DLD1 (cell line): Measurements from ENCODE around the gene DHODH.
"Not testable (repeated sequence)": the region's sequence is repeated elsewhere in the genome, so short reads cannot be mapped to it uniquely, and the experiment has no call there.

Source experiments
- in situ Hi-C: cut with HindIII; loops from 2 replicates; pipeline ENCODE4 v1.10.0; 2017; ENCODE audit warnings: low sequenced_read_pairs

DHODH gene

GRCh38 chr16:72050769-72051464 is 42.4 kb downstream of the DHODH start:
- in situ Hi-C loops = no loop called here

- in situ Hi-C loops = no loop called here
Measured at GRCh38 chr16:72051818-72052217, 43.3 kb downstream of the DHODH start.

DNA sequence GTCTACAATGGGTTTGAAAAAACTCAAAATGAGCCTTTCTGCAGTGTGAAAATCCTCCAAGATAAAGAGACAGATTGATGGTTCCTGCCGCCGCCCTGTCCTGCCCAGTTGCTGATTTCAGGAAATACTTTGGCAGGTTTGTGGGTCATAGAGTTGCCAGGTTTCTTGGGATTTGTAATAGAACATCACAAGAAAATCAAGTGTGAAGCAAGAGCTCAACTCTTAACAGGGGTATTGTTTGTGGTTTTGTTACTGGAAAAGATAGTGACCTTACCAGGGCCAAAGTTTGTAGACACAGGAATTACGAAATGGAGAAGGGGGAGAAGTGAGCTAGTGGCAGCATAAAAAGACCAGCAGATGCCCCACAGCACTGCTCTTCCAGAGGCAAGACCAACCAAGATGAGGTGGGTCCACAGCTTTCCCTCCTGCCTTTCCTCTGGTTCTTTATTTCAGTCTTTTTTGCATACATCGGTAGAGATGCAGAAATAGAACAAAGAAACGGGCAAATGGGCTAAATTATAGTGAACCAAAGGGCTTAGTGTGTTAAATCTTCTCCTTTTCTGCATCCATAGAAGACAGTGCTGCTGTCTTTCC is 45.8 kb downstream of the DHODH start, which contains the start of gene HP:
TSS of gene HP (plus strand) at position 252 of the 594 bp plus-strand sequence. CDS start at position 400, 148 bp downstream.
- in situ Hi-C loops = not testable (repeated sequence)

DNA sequence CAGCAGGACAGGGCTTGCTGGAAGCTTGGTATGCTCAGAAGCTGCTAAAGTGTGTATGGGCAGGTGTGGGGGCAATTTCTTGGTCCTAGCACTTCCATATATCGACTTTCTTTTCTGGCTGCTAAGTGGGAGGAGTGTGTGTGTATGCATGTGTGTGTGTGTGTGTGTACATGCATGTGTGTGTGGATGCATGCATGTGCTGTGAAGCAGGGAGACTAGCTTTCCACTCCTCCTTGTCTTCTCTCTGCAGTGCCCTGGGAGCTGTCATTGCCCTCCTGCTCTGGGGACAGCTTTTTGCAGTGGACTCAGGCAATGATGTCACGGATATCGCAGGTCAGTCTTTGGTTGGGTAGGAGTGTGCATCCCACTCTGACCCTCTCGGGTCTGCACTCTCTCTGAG is 47.4 kb downstream of the DHODH start:
- in situ Hi-C loops = no loop called here

DNA sequence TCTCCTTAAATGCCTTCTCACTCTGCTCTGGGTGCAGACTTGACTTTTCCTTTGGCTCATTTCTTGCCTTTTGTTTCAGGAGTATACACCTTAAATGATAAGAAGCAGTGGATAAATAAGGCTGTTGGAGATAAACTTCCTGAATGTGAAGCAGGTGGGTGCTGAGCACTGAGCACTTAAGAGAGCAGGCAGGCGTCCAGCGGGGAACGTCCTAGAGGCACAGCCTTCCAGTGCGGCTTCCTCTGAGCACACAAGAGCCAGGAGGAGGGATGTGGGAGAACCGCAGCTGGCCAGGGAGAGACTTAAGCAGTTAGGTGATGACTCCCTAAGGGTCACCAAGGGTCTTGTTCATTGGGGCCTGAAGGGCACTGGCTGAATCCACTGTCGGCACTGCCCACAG is 48.8 kb downstream of the DHODH start:
- in situ Hi-C loops = not testable (repeated sequence)

DNA sequence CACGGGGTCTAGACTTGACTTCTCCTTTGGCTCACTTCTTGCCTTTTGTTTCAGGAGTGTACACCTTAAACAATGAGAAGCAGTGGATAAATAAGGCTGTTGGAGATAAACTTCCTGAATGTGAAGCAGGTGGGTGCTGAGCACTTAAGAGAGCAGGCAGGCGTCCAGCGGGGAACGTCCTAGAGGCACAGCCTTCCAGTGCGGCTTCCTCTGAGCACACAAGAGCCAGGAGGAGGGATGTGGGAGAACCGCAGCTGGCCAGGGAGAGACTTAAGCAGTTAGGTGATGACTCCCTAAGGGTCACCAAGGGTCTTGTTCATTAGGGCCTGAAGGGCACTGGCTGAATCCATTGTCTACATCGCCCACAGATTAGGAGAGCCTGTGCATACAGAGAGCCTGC is 50.5 kb downstream of the DHODH start:
- in situ Hi-C loops = not testable (repeated sequence)

DNA sequence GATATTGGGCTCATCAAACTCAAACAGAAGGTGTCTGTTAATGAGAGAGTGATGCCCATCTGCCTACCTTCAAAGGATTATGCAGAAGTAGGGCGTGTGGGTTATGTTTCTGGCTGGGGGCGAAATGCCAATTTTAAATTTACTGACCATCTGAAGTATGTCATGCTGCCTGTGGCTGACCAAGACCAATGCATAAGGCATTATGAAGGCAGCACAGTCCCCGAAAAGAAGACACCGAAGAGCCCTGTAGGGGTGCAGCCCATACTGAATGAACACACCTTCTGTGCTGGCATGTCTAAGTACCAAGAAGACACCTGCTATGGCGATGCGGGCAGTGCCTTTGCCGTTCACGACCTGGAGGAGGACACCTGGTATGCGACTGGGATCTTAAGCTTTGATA is 51.9 kb downstream of the DHODH start:
- in situ Hi-C loops = no loop called here

- in situ Hi-C loops = no loop called here
Measured at GRCh38 chr16:72061564-72061963, 53.0 kb downstream of the DHODH start.

GRCh38 chr16:72064361-72064894 is 55.9 kb downstream of the DHODH start:
- in situ Hi-C loops = no loop called here

DNA sequence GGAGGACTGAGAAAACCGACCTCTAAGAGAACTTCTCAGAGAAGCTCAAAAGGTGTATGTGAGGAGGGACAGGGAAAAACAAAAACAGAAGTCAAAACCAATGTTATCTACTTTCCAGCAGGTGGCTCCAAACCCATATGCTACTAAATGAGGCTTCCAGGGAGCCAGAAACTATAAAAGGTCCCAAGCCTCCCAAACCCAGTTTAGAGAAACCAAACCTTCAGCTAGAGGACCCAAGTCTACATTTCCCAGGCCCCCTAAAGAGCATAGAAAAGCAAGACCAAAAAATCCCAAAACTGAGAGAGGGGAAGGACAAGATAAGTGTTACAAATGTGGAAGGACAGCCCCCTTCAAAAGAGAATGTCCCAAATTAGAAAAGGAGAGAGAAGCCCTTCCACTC is 58.2 kb downstream of the DHODH start:
- in situ Hi-C loops = no loop called here

DNA sequence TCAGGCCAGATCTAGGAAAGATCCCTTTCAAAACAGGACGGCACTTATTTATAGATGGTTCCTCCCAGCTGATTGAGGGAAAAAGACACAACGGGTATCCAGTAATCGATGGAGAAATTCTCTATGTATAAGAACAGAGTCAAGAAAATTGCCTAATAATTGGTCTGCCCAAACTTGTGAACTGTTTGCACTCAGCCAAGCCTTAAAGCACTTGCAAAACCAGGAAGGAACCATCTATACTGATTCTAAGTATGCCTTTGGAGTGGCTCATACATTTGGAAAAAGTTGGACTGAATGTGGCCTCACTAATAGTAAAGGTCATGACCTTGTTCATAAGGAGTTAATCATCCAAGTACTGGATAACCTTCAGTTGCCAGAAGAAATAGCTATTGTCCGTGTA is 60.4 kb downstream of the DHODH start:
- in situ Hi-C loops = no loop called here

GRCh38 chr16:72072514-72073342 is 64.2 kb downstream of the DHODH start:
- in situ Hi-C loops = loop anchor here (5.0 kb wide), 1 partner anchor 35 kb away; no protein-coding TSS in a partner anchor

DNA sequence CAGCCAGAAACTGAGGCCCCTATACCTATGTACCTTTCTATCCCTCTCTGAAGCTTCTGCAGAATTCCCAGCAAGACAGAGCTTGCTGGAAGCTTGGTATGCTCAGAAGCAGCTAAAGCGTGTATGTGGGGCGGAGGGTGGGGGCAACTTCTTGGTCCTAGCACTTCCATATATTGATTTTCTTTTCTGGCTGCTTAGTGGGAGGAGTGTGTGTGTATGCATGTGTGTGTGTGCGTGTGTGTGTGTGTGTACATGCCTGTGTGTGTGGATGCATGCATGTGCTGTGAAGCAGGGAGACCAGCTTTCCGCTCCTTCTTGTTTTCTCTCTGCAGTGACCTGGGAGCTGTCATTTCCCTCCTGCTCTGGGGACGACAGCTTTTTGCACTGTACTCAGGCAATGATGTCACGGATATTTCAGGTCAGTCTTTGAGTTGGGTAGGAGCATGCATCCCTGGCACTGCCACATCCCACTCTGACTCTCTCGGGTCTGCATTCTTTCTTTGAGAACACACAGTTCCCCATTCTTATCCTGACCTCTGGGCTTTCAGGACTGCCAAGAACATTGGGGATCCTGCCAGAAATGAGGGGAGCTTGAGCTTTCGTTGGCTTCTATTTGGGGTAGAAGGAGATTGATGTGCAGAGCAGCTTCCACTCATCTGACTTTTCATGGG is 65.2 kb downstream of the DHODH start:
- in situ Hi-C loops = loop anchor here (5.0 kb wide), 1 partner anchor 34 kb away; no protein-coding TSS in a partner anchor

GRCh38 chr16:72075067-72075466 is 66.5 kb downstream of the DHODH start:
- in situ Hi-C loops = not testable (repeated sequence)
